Rectal smooth muscle tissue (tissue), 1 donor: Measurements from ENCODE around the gene MIEF2.
A peak's percentile ranks its signal among the peaks of the same experiment; 100 is the strongest.
"Not testable (repeated sequence)": the region's sequence is repeated elsewhere in the genome, so short reads cannot be mapped to it uniquely, and the experiment has no call there.

Source experiments
- H3K27ac ChIP-seq: one replicate; pipeline ENCODE4 v1.7.0; 2013; ENCODE audit warnings: low read depth, low read length, inconsistent platforms
- H3K27me3 ChIP-seq: one replicate; pipeline ENCODE4 v1.7.0; 2013; ENCODE audit warnings: low read length; ENCODE audit not compliant: control insufficient read depth, insufficient read depth
- H3K36me3 ChIP-seq: one replicate; pipeline ENCODE4 v1.7.0; 2013; ENCODE audit warnings: low read length; ENCODE audit not compliant: control insufficient read depth, insufficient read depth
- H3K4me1 ChIP-seq: one replicate; pipeline ENCODE4 v1.7.0; 2013; ENCODE audit warnings: low read length; ENCODE audit not compliant: control insufficient read depth, insufficient read depth
- H3K4me3 ChIP-seq: one replicate; pipeline ENCODE4 v1.7.0; 2013; ENCODE audit warnings: low read length
- H3K9ac ChIP-seq: one replicate; pipeline ENCODE4 v1.7.0; 2013; ENCODE audit warnings: low read length

The MIEF2 gene

DNA sequence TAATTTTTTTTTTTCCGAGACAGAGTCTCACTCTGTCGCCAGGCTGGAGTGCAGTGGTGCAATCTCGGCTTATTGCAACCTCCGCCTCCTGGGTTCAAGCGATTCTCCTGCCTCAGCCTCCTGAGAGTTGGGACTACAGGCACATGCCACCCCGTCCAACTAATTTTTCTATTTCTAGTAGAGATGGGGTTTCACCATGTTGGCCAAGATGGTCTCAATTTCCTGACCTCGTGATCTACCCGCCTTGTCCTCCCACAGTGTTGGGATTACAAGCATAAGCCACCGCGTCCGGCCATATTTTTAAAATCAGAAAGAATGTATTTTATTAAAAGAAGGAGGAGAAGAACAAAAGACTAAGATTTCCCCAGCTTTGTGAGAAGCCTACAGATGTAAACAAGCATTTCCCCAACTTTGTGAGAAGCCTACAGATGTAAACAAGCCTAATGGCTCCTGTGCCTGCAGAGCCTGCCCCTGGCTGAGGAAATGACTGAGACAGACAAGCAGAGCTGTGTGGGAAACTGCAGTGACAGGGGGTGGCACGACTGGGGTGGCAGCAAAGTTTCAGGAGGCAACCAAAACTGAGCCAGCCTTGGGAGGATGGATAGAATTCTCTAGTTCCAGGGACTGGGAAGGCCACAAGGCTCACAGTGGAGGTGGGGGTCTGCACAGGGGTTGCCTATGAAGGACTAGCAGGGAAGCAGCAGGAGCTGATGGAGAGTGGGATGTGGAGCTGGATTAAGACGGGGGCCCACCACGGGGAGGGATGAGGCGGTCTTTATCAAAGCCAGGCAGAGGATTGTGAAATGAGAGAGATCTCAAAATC lies 31.5 kb downstream of the MIEF2 start:
- Histone ChIP-seq H3K27me3 (no peaks in the 10 kb centered on the region), H3K27ac (no peak overlapping the region), H3K4me3 (no peak overlapping the region), H3K4me1 (no peaks in the 10 kb centered on the region), H3K9ac (no peak overlapping the region), H3K36me3 (peaks cover 24% of the 10 kb centered on the region)

DNA sequence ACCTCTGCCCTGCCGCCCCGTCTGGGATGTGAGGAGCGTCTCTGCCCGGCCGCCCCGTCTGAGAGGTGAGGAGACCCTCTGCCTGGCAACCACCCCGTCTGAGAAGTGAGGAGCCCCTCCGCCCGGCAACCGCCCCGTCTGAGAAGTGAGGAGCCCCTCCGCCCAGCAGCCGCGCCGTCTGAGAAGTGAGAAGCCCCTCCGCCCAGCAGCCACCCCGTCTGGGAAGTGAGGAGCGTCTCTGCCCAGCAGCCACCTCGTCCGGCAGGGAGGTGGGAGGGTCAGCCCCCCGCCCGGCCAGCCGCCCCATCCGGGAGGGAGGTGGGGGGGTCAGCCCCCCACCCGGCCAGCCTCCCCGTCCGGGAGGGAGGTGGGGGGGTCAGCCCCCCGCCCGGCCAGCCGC lies 37.6 kb downstream of the MIEF2 start:
- not testable (repeated sequence) for H3K9ac ChIP-seq, H3K27ac ChIP-seq, H3K4me3 ChIP-seq, H3K27me3 ChIP-seq, H3K4me1 ChIP-seq
- H3K36me3 ChIP-seq, result peaks cover 21% of the 10 kb centered on the region

DNA sequence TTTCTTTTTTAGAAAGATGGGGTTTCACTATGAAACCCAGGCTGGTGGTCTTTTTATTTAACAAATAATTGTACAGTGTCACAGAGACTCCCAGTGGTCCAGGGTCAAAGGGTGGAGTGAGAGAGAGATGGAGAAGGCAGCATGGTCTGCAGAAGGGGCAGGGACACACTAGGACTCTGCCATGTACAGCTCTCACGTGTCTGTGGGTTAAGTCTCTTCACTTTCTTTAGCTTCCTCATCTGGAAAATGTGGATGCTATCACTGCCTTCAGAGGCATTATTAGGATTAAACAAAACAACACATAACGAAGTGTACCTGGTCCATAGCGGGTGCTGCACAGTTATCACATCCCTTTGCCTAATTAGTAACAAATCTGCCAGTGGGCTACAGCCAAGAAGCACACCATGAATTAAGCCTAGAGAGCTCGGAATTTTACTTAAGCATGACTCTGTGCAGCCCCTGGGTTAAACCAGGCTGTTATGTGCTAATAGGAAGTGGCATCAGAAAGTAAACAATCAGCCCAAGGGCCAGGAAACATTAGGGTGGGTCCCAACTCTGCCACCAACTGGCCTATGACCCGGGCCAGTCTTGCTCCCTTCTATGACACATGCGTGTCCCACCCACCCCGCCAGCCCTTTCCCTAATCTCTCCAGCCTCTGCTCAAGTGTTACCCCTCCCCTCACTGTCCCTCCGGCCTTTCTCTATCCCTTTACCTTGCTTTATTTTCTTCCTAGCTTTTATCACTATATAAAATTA lies 40.4 kb downstream of the MIEF2 start:
- Histone ChIP-seq H3K27me3 (no peaks in the 10 kb centered on the region), H3K36me3 (peaks cover 37% of the 10 kb centered on the region), H3K27ac (no peak overlapping the region), H3K4me1 (no peaks in the 10 kb centered on the region), H3K9ac (no peak overlapping the region), H3K4me3 (no peak overlapping the region)

DNA sequence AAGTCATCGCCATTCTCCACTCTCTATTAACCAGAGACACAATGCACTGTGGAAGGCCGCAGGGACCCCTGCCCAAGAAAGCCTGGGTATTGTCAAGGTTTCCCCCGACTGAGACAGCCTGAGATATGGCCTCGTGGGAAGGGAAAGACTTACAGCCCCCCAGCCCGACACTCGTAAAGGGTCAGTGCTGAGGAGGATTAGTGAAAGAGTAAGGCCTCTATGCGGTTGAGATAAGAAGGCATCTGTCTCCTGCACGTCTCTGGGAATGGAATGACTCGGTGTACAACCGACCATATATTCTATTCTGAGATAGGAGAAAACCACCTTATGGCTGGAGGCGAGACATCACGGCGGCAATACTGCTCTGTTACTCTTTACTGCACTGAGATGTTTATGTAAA lies 42.7 kb downstream of the MIEF2 start:
- not testable (repeated sequence) for H3K9ac ChIP-seq, H3K27me3 ChIP-seq, H3K4me3 ChIP-seq, H3K4me1 ChIP-seq, H3K27ac ChIP-seq
- H3K36me3 ChIP-seq, result peaks cover 46% of the 10 kb centered on the region

DNA sequence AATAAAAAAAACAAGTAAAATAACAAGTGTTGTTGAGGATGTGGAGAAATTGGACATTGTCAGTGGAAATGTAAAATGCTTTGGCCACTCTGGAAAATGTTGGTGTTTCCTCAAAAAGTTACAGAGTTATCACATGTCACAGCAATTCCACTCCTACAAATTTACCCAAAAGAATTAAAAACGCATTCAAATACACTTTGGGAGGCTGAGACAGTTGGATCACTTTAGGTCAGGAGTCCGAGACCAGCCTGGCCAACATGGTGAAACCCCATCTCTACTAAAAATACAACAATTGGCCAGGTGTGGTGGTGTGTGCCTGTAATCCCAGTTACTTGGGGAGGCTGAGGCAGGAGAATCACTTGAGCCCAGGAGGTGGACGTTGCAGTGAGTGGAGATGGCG lies 48.7 kb downstream of the MIEF2 start:
- H3K27me3 ChIP-seq, result no peaks in the 10 kb centered on the region
- H3K27ac ChIP-seq, result no peak overlapping the region
- no peak overlapping the region for H3K9ac ChIP-seq
- no peak overlapping the region for H3K4me3 ChIP-seq
- peaks cover 16% of the 10 kb centered on the region for H3K36me3 ChIP-seq
- H3K4me1 ChIP-seq, result peaks cover 8% of the 10 kb centered on the region

DNA sequence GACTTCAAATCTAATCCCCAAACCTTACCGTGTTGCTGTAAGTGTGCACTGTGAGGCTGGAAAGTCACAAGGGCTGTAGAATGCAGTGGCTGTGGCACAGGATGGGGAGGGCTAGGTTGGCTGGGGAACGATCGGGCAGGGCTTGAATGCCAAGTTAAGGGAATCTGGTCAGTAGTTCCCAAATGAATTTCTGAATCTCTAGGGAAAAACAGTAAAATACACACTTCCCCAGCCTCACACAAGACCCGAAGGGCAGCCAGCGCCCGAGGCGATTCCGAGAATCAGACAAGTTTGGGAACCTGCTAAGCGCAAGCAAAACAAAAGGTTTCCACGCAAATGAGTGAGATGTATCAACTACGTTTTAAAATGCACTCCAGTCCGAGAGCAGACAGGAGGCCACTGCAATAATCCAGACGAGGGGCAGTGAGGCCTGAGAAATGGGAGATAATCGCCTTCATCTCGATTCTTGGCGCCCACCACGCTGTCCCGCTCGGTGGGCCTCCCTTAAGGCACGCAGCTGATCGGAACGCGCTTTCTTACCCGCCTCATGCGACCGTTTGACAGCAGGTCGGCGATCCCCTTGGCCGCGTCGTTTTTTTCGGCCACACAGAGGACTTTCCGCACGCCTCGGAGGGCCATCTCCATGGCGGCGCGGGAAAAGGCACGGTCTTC lies 53.7 kb downstream of the MIEF2 start:
- Histone ChIP-seq H3K4me1 (peaks cover 28% of the 10 kb centered on the region), H3K27ac (peak overlapping the region; percentile 92), H3K36me3 (peaks cover under 1% of the 10 kb centered on the region)

DNA sequence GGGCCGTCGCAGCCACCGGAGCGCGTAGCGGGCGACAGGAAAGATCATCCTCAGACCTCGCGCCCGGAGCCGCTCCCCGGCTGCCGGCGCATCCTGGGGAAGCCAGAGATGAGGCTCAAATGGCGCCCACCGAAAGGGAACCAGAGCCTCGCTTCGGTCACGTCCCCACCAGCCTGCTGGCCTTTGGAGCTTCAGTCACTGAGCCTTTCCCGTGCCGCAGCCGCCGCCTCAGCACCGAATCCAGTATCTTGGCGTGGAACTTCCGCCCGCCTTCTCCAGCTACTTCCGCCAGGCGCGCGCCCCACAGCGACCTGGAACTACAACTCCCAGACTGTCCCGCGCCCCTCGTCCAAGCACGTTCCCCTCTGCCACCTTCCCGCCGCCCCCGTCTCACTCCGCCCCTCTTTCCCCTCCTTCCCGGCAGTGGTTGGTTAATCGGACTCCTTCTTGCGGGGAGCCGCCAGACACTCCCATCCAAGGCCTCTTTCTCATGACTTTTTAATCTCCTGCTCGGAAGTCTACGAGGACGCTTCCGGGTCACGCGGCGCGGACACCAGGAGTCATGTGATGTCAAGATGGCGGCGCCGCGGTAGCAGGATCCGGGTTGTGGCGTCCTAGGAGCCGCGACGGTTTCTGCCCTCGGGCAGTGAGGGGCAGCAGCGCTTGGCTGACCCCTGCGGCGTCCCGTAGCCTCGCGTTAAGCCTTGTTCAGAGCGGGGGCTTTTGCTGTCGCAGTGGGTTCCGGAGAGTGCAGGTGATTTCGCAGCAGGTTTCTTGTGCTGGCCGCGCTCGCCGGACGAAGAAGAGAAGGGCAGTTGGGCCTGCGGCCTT lies 54.5 kb downstream of the MIEF2 start, which contains the start of the genes SMCR8 and TOP3A:
Gene SMCR8 (plus strand): TSS at position 563 of the 831 bp plus-strand sequence. CDS start 497 bp downstream, outside the sequence.
Gene TOP3A (minus strand): TSS at position 264 of the 831 bp plus-strand sequence. CDS start 216 bp downstream, at position 48.
- Histone ChIP-seq H3K27ac (peak within 1 kb of the TSS; percentile 92), H3K4me3 (peak within 1 kb of the TSS; percentile 95), H3K9ac (peak within 1 kb of the TSS; percentile 86), H3K27me3 (no peaks in the 10 kb centered on the region), H3K4me1 (peaks cover 31% of the 10 kb centered on the region), H3K36me3 (peaks cover 3% of the 10 kb centered on the region)

More for the DNA sequence above, 53.7 kb downstream of the MIEF2 start:
- no peaks in the 10 kb centered on the region for H3K27me3 ChIP-seq
- peak overlapping the region; percentile 19 for H3K9ac ChIP-seq
- peak overlapping the region; percentile 95 for H3K4me3 ChIP-seq

DNA sequence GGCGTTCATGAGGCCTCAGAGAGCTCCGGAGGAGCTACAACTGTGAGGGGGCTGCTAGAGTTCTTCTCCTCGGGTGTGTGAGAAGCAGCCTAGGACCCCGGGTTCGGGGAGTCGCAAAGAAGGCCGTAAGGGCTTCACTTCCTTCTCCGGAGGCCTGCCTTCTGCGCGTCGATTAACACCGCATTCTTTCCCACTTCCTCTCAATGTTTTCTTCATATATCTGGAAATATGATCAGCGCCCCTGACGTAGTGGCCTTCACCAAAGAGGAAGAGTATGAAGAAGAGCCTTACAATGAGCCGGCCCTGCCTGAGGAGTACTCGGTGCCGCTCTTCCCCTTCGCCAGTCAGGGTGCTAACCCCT lies 55.1 kb downstream of the MIEF2 start:
- peak overlapping the region; percentile 92 for H3K27ac ChIP-seq
- H3K36me3 ChIP-seq, result peaks cover 3% of the 10 kb centered on the region
- H3K9ac ChIP-seq, result peak overlapping the region; percentile 86
- H3K27me3 ChIP-seq, result no peaks in the 10 kb centered on the region
- peak overlapping the region; percentile 95 for H3K4me3 ChIP-seq
- peaks cover 34% of the 10 kb centered on the region for H3K4me1 ChIP-seq

DNA sequence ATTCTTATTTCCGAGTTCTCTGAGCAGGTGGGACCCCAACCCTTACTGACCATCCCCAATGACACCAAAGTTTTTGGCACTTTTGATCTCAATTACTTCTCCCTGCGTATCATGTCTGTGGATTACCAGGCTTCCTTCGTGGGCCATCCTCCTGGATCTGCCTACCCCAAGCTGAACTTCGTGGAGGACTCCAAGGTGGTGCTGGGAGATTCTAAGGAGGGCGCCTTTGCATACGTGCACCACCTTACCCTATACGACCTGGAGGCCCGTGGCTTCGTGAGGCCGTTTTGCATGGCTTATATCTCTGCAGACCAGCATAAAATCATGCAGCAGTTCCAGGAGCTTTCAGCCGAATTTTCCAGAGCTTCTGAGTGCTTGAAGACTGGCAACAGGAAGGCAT lies 55.5 kb downstream of the MIEF2 start:
- Histone ChIP-seq H3K9ac (peak overlapping the region; percentile 1), H3K4me1 (peaks cover 34% of the 10 kb centered on the region), H3K4me3 (peak overlapping the region; percentile 95), H3K36me3 (peaks cover 3% of the 10 kb centered on the region), H3K27me3 (no peaks in the 10 kb centered on the region), H3K27ac (peak overlapping the region; percentile 92)
